Measurements from ENCODE around the gene RPP38. TPM values are rescaled to one million over a fixed set of nuclear protein-coding genes. Genes with fewer than 3 reads are reported as not detected.
A peak's percentile ranks its signal among the peaks of the same experiment; 100 is the strongest.

Gene RPP38
- polyA plus RNA-seq, 2 of the 4 experiments (the other 2 are of a cell fraction) = 25.5 to 47.5 TPM

- H3K4me2 ChIP-seq = no peak overlapping the region
- no peak overlapping the region for H3K4me3 ChIP-seq
- peaks cover 12% of the 10 kb centered on the region for H3K9me3 ChIP-seq
- TF ChIP-seq CBX8 (IDR thresholded peaks at IDR 0.05) (no peak), BHLHE40 (IDR thresholded peaks at IDR 0.05; ENCODE audit: low read depth, low read length) (no peak), RAD21 (conservative IDR thresholded peaks at IDR 0.05 in 1 of 2, IDR thresholded peaks at IDR 0.05 in 1 of 2) (peak in 1 of 2 experiments; percentile 4; a peak in 1 of 5 replicates)
- DNase-seq (ENCODE audit: low read depth in 1 of 2, low spot score in 1 of 2) (peak in 1 of 2 experiments; percentile 13), FAIRE-seq (no peak), ATAC-seq (peak; percentile 30 to 46; a peak in 3 of 6 replicates)
- no peaks in the 10 kb centered on the region for H3K4me1 ChIP-seq
- H3K27ac ChIP-seq = no peak overlapping the region
- ChIA-PET CTCF (interaction anchor here (0.5 kb wide), 1 partner anchor 68 kb away, joined by 3 read pairs; no protein-coding TSS in a partner anchor), POLR2A (no interaction called here)
- WGBS (ENCODE audit: missing lambda C conversion rate) = 45% methylated on average over 4 of the region's 4 CpGs
Measured at GRCh38 chr10:15069230-15069629, 27.9 kb upstream of the RPP38 start.

DNA sequence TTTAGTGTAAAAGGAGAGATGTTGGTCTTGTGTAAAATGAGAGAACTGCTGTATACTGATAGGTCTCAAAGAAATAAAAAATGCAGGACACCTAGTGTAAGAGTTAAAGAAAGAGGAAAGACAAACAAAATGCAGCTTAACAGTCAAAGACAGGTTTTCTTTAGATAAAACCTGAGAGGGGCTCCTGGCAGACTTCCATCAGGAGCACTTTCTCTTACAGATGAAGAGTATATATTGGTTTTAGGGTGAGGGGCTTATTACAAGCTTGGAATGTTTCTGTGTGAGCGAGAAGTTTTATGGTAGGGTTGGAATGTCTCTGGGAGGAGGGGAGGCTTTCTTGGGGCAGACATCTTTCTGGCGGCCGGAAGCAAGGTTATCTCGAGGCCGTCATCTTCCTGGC, 24.8 kb upstream of the RPP38 start:
- peaks cover 6% of the 10 kb centered on the region for H3K9me3 ChIP-seq
- ATAC-seq (no peak), FAIRE-seq (no peak), DNase-seq (ENCODE audit: low read depth in 1 of 2, low spot score in 1 of 2) (no peak)
- H3K4me1 ChIP-seq = no peaks in the 10 kb centered on the region
- ChIA-PET POLR2A (no interaction called here), CTCF (interaction anchor here (1.3 kb wide), 1 partner anchor 14 kb away, joined by 4 read pairs; no protein-coding TSS in a partner anchor)
- H3K4me2 ChIP-seq = no peak overlapping the region
- no peak overlapping the region for H3K27ac ChIP-seq
- WGBS (ENCODE audit: missing lambda C conversion rate) = 81% methylated on average over 5 of the region's 5 CpGs
- no peak for TF ChIP-seq CHD2 (IDR thresholded peaks at IDR 0.05; ENCODE audit: low read length, partially characterized antibody)
- no peak for TF ChIP-seq USF2 (IDR thresholded peaks at IDR 0.05)
- no peak for TF ChIP-seq KDM1A (IDR thresholded peaks at IDR 0.05; ENCODE audit: low read depth)
- TF ChIP-seq CEBPB (IDR thresholded peaks at IDR 0.05) = no peak
- TF ChIP-seq ZC3H11A (IDR thresholded peaks at IDR 0.05) = no peak
- TF ChIP-seq BHLHE40 (IDR thresholded peaks at IDR 0.05; ENCODE audit: low read depth, low read length) = no peak
- no peak for TF ChIP-seq ZFP36 (IDR thresholded peaks at IDR 0.05; ENCODE audit: borderline replicate concordance, partially characterized antibody)
- no peak for TF ChIP-seq HOXB5 (CRISPR knock-in tag; IDR thresholded peaks at IDR 0.05)
- TF ChIP-seq FOSL2 (IDR thresholded peaks at IDR 0.05) = no peak
- no peak for TF ChIP-seq FOSL2 (CRISPR knock-in tag; IDR thresholded peaks at IDR 0.05)
- no peak overlapping the region for H3K4me3 ChIP-seq

DNA sequence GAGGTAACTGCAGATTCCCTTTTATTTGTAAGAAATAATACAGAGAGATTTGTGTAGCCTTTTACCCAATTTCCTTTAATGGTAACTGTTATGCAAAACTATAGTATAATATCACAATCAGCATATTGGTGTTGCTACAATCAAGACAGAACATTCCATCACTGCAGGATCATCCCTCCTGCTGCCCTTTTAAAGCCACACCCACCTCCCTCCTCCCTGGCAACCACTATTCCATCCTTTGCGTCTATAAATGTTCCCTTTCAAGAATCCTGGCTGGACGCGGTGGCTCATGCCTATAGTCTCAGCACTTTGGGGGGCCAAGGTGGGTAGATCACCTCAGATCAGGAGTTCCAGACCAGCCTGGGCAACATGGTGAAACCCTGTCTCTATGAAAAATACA, 21.7 kb upstream of the RPP38 start:
- Histone ChIP-seq H3K4me1 (no peaks in the 10 kb centered on the region), H3K4me2 (no peak overlapping the region), H3K27ac (no peak overlapping the region), H3K9me3 (peaks cover 6% of the 10 kb centered on the region; the same call in 2 of the 3 replicates), H3K4me3 (no peak overlapping the region)
- DNase-seq (ENCODE audit: low read depth in 1 of 2, low spot score in 1 of 2) = no peak
- no peak for ATAC-seq
- 81% methylated on average over 3 of the region's 3 CpGs for WGBS (ENCODE audit: missing lambda C conversion rate)
- FAIRE-seq = peak; percentile 43
- TF ChIP-seq FOSL2 (IDR thresholded peaks at IDR 0.05) (no peak), FOSL2 (CRISPR knock-in tag; IDR thresholded peaks at IDR 0.05) (no peak)
- CTCF ChIA-PET = no interaction called here
- POLR2A ChIA-PET = no interaction called here

DNA sequence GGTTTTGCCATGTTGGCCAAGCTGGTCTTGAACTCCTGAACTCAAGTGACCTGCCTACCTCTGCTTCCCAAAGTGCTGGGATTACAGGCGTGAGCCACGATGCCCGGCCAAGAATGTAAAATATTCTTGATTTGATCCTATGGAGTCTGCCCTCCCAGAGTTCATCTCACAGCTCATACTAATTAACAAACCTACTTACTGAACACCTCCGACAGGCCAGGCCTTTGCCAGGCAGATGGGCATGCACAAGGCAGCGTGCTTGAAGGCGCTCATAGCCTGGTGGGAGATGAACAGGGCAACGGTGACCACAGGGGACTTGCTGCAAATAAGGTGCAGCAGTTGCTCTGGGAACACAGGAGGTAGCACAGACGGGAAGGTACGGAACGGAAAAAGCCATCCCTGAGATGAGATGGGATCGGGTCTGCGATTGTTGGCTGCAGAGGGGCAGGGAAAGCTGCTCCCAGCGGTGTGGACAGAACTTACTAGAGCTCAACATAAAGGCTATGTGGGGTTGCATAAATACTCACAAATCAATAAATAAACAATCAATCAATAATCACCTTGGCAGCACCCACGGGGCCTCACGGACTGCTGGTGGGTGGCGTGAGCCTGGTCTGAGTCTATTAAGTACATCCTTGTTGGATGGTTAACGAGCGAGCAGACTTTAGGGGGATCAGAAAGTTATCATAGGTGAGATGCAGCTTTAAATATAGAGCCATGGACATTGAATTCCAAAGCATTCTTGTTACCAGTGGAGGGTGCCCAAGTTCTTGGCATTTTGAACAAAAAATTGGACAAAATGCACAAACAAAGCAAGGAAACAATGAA, 13.3 kb upstream of the RPP38 start:
- 83% methylated on average over 18 of the region's 18 CpGs for WGBS (ENCODE audit: missing lambda C conversion rate)
- TF ChIP-seq ESRRA (IDR thresholded peaks at IDR 0.05; ENCODE audit: borderline replicate concordance, low read length) (no peak), CEBPB (IDR thresholded peaks at IDR 0.05) (no peak), BHLHE40 (IDR thresholded peaks at IDR 0.05; ENCODE audit: low read depth, low read length) (no peak), ZC3H11A (IDR thresholded peaks at IDR 0.05) (no peak), NPAS2 (CRISPR knock-in tag; IDR thresholded peaks at IDR 0.05; ENCODE audit: borderline replicate concordance) (no peak), NFE2L2 (conservative IDR thresholded peaks at IDR 0.05; ENCODE audit: low read length) (no peak), ZFP36 (IDR thresholded peaks at IDR 0.05; ENCODE audit: borderline replicate concordance, partially characterized antibody) (no peak), RARB (CRISPR knock-in tag; IDR thresholded peaks at IDR 0.05) (no peak), NR3C1 (IDR thresholded peaks at IDR 0.05) (no peak)
- H3K4me1 ChIP-seq = peaks cover 10% of the 10 kb centered on the region; the same call in 1 of the 3 replicates
- no peaks in the 10 kb centered on the region for H3K9me3 ChIP-seq
- FAIRE-seq (peak; percentile 23), DNase-seq (ENCODE audit: low read depth in 1 of 2, low spot score in 1 of 2) (no peak), ATAC-seq (peak; percentile 3 to 12; a peak in 2 of 6 replicates)
- CTCF ChIA-PET = interaction anchor here (0.7 to 1.5 kb wide), 3 partner anchors 265 to 585 kb away, joined by 3 read pairs; no protein-coding TSS in a partner anchor
- POLR2A ChIA-PET = no interaction called here
- peak overlapping the region; percentile 33 for H3K4me3 ChIP-seq
- H3K27ac ChIP-seq = peak overlapping the region; percentile 29 to 50; a peak in 5 of 6 replicates
- H3K4me2 ChIP-seq = peak overlapping the region; percentile 68

Data from A549 (cell line).